ENCODE results near the gene DAD1.
"Not testable (repeated sequence)": the region's sequence is repeated elsewhere in the genome, so short reads cannot be mapped to it uniquely, and the experiment has no call there.

The DAD1 gene

DNA sequence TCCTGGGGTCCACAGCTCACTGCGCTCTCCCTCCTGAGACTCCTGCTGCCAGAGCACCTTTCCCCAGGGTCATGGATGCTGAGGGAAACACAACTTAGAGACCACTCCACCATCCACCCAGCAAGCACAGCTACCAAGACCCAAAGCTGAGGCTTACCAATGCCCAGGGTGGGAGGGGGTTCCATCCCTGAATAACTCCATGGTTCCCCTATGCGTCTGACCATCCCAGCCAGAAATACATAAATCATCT is 36.3 kb downstream of the DAD1 start:
- DNase-seq, result no peak

DNA sequence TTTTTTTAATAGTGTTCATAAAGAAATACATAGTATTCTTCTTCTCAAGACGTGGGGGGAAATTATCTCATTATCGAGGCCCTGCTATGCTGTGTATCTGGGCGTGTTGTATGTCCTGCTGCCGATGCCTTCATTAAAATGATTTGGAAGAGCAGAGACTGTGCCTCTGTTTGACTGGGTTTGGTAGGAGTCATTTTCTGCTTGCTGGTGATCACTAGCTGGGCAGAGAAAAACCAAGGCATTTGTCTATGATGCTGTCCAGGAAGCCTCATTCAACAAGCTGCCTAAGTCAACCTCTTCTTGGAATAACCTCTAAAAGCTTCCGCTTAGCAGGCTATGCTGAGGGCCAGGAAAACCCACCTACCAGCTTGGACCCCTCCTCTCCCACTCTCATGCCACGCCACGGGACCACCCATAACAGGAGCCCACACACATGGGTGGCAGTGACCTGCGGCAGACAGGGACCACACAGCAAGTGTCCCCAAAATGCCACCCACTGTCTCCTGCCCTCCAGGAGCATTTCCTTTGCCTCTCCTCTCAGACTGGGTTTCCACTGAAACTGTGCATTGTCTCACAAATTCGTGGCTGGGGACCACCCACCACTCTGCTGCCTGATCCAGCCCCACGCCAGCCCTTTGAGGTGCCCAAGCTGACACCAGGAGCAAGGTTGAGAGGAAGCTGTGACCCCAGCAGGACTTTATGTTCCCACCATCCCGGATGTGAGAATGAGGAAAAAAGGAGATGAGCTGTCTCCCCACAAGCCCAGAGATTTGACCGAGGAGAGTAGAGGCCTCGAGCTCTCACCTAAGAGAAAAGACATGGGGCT is 36.8 kb downstream of the DAD1 start:
- DNase-seq, result no peak

DNA sequence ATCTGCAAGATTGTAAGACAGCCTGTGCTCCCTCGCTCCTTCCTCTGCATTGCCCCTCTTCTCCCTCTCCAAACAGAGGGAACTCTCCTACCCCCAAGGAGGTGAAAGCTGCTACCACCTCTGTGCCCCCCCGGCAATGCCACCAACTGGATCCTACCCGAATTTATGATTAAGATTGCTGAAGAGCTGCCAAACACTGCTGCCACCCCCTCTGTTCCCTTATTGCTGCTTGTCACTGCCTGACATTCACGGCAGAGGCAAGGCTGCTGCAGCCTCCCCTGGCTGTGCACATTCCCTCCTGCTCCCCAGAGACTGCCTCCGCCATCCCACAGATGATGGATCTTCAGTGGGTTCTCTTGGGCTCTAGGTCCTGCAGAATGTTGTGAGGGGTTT is 37.4 kb downstream of the DAD1 start:
- DNase-seq, result no peak

DNA sequence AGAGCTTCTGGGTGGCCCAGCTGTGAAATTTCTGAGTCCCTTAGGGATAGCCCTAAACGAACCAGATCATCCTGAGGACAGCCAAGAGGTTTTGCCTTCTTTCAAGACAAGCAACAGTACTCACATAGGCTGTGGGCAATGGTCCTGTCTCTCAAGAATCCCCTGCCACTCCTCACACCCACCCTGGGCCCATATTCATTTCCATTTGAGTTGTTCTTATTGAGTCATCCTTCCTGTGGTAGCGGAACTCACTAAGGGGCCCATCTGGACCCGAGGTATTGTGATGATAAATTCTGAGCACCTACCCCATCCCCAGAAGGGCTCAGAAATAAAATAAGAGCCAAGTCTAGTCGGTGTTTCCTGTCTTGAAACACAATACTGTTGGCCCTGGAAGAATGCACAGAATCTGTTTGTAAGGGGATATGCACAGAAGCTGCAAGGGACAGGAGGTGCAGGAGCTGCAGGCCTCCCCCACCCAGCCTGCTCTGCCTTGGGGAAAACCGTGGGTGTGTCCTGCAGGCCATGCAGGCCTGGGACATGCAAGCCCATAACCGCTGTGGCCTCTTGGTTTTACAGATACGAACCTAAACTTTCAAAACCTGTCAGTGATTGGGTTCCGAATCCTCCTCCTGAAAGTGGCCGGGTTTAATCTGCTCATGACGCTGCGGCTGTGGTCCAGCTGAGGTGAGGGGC is 38.9 kb downstream of the DAD1 start:
- no peak for DNase-seq

DNA sequence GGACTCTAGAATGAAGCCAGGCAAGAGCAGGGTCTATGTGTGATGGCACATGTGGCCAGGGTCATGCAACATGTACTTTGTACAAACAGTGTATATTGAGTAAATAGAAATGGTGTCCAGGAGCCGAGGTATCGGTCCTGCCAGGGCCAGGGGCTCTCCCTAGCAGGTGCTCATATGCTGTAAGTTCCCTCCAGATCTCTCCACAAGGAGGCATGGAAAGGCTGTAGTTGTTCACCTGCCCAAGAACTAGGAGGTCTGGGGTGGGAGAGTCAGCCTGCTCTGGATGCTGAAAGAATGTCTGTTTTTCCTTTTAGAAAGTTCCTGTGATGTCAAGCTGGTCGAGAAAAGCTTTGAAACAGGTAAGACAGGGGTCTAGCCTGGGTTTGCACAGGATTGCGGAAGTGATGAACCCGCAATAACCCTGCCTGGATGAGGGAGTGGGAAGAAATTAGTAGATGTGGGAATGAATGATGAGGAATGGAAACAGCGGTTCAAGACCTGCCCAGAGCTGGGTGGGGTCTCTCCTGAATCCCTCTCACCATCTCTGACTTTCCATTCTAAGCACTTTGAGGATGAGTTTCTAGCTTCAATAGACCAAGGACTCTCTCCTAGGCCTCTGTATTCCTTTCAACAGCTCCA is 39.6 kb downstream of the DAD1 start:
- DNase-seq, result no peak

DNA sequence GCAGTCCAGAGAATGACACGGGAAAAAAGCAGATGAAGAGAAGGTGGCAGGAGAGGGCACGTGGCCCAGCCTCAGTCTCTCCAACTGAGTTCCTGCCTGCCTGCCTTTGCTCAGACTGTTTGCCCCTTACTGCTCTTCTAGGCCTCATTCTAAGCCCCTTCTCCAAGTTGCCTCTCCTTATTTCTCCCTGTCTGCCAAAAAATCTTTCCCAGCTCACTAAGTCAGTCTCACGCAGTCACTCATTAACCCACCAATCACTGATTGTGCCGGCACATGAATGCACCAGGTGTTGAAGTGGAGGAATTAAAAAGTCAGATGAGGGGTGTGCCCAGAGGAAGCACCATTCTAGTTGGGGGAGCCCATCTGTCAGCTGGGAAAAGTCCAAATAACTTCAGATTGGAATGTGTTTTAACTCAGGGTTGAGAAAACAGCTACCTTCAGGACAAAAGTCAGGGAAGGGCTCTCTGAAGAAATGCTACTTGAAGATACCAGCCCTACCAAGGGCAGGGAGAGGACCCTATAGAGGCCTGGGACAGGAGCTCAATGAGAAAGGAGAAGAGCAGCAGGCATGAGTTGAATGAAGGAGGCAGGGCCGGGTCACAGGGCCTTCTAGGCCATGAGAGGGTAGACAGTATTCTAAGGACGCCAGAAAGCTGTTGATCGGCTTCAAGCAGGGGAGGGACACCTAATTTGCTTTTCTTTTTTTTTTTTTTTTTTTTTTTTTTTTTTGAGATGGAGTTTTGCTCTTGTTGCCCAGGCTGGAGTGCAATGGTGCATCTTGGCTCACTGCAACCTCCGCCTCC is 40.9 kb downstream of the DAD1 start:
- no peak for DNase-seq

DNA sequence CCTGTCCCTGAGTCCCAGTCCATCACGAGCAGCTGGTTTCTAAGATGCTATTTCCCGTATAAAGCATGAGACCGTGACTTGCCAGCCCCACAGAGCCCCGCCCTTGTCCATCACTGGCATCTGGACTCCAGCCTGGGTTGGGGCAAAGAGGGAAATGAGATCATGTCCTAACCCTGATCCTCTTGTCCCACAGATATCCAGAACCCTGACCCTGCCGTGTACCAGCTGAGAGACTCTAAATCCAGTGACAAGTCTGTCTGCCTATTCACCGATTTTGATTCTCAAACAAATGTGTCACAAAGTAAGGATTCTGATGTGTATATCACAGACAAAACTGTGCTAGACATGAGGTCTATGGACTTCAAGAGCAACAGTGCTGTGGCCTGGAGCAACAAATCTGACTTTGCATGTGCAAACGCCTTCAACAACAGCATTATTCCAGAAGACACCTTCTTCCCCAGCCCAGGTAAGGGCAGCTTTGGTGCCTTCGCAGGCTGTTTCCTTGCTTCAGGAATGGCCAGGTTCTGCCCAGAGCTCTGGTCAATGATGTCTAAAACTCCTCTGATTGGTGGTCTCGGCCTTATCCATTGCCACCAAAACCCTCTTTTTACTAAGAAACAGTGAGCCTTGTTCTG is 41.6 kb downstream of the DAD1 start:
- DNase-seq, result no peak

DNA sequence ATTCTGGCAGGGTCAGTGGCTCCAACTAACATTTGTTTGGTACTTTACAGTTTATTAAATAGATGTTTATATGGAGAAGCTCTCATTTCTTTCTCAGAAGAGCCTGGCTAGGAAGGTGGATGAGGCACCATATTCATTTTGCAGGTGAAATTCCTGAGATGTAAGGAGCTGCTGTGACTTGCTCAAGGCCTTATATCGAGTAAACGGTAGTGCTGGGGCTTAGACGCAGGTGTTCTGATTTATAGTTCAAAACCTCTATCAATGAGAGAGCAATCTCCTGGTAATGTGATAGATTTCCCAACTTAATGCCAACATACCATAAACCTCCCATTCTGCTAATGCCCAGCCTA is 42.3 kb downstream of the DAD1 start:
- no peak for DNase-seq

DNA sequence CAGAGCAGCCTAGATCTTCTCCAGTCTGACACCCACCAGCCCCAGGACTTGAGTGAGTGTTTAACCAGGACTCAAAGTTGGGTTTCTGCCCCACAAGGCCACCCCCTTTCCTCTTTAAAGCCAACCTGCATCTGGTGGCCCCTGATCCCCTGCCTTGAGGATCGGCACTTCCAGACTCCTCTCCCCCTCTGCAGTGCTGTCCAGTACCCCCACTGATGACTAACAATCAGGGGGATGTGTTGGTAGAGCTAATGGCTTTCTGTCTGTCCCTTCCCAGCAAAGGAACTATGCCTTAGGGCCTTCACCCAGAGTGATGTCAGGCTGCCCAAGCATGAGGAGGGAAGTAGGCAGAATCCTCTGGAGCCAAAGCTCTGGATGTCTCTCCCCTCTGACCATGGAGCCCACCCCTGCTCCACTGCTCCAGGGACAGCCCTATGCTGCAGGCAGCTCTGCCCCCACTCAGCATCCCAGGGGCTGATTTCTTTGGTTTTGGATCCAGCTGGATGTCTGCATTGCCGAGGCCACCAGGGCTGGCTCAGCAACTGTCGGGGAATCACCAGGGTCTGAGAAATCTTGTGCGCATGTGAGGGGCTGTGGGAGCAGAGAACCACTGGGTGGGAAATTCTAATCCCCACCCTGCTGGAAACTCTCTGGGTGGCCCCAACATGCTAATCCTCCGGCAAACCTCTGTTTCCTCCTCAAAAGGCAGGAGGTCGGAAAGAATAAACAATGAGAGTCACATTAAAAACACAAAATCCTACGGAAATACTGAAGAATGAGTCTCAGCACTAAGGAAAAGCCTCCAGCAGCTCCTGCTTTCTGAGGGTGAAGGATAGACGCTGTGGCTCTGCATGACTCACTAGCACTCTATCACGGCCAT is 42.9 kb downstream of the DAD1 start:
- peak; percentile 52 for DNase-seq

DNA sequence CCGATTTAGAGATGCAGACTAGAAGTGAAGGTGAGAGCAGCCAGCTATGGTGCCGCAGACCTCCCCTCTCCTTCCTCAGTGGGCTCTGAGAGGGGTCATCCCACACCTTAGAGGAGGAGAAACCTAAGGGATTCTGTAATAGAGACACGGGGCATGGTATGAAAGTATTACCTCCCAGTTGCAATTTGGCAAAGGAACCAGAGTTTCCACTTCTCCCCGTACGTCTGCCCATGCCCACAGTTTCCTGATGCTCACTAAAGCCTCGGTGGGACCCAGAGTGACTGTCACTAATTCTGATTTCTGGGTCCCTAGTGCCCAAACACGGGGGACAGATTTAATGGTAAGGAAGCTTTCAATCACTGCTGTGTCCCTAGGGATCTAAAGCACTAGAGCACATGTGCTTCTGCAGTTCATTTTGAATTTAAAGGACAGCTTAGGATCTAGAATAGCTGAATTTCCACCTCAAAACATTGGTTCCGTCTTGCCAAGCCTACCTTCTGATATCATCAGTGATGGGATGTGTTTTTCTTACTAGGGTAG is 44.1 kb downstream of the DAD1 start:
- no peak for DNase-seq

DNA sequence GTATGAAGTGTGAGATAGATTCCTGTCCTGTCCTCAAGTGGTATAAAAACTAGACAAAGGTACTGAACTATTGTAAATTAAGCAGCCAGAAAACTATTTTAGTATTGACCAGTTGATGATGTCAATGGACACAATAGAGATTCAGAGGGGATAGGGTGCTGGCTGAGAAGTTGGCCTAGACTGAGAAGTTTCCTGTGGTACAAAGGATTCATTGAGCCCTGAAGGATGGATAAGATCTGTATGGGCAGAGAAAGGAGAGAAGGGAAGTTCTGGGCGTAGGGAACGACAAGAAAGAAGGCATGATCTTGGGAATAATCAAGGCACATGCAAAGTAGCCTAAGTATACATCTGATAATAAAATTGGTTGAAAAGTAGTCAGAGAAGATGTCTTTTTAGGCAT is 44.6 kb downstream of the DAD1 start:
- DNase-seq, result no peak

DNA sequence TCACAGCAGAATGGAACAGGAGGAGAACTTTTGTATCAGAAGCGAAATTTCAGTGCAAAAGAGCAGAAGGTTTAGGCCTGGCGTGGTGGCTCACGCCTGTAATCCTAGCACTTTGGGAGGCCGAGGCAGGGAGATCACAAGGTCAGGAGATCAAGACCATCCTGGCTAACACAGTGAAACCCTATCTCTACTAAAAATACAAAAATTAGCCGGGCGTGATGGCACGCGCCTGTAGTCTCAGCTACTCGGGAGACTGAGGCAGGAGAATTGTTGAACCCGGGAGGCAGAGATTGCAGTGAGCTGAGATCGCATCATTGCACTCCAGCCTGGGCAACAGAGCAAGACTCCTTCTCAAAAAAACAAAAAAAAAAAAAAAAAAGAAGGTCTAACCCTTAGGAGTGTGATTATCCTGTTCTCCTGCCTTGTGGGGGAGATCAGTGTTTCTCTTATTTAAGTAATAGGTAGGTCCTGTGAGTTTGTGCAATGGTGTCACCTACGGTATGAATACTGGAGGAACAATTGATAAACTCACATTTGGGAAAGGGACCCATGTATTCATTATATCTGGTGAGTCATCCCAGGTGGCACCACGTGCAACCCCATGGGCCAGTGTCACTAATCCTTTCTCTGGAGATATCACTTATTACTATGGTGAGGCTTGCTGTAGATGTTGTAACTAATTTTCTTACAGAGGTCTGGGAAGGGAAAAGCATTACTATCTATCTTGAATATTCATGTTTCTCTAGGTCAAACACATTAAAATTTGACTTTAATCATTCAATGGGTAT is 45.3 kb downstream of the DAD1 start:
- not testable (repeated sequence) for DNase-seq

DNA sequence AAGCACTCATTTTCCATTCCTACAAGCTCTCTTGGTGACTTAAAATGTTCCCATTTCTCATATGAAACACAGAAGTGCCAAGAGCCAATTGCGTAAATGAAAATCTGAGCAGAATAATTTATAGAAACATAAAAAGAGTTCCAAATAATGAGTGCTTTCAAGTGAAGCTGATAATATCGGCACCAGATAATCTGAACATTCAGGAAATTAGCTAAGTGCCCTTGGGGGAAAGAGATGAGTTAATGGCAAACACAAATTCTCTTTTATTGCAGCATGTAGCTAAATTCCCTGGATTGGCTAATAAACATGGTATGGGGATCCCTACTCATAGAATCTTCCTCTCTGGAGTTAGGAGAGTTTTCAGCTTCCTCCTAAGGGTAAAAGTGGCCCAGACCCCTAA is 46.7 kb downstream of the DAD1 start:
- no peak for DNase-seq

DNA sequence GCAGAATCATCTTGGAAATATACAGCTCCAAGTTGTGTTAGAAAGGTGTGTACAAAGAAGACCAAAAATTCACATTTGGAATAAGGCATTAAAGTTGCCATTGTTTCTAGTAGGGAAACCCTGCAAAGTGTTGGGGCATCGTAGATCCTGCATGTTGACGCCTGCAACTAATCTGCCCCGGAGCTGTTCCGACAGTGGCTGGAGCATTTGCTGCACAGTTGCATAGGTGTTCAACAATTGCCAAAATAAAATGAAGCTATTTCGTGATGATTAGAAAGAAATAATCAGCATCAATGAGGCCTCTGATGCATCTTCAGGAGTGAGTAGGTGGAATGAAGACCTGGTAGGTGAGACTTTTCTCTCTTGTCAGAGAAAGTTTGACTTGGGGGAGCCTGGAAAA is 47.3 kb downstream of the DAD1 start:
- no peak for DNase-seq

DNA sequence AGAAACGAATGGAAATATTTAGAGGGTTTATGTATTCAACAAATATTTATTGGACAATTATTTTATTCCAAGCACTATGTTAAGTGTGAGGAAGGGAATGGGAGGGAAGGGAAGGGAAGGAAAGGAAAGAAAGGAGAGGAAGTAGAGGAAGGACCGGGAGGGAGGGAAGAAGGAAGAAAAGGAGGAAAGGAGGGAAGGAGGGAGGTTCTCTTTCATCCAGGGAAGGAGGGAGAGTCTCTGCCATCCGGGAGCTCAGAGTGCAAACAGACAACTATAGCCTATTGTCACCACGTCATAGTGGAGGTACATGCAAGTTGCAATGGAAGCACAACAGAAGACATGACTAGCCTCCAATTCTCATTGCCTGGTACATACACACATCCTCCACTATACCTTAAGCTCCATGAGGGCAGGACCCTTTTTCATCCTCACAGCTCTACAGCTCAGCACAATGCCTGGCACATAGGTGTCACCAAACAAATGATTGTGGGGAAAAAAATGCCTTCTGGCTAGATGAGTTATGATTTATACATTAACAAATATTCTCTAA is 48.1 kb downstream of the DAD1 start:
- no peak for DNase-seq

DNA sequence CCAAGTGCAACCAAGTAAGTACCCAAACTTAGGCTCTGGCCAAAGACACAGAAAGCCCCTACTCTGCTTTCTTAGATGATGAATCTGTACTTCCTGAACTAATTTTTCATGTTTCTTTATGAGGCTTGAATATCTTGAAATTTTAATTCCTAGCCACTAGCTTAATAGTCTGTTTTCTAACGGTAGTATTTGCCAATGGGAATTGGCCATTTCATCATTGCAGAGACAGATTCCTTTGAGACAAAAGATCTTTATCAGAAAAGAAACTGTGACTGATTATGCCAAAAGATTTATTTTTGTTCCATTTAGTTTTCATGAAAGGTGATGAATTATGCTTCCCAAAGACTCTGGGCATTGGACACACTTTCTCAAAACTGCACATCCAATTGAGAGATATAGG is 48.7 kb downstream of the DAD1 start:
- no peak for DNase-seq

DNA sequence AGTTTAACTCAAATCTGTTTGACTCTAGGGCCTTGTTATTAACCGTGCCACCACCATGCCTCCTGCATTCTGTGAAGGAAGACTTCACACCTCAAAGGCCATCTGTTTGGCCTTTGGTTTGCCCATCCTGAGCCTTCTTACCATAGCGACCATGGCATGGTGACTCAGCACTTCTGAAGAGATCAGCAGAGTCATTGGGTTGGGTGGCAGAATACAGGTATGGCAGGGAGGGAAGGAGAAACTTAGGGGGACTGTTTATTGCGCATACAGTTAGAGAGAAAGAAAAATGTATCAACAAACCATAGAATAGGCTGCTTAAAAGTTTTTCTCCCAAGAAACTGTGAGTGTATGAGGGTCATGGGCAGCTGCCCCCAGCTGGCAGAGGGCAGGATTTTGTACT is 49.2 kb downstream of the DAD1 start:
- DNase-seq, result no peak

DNA sequence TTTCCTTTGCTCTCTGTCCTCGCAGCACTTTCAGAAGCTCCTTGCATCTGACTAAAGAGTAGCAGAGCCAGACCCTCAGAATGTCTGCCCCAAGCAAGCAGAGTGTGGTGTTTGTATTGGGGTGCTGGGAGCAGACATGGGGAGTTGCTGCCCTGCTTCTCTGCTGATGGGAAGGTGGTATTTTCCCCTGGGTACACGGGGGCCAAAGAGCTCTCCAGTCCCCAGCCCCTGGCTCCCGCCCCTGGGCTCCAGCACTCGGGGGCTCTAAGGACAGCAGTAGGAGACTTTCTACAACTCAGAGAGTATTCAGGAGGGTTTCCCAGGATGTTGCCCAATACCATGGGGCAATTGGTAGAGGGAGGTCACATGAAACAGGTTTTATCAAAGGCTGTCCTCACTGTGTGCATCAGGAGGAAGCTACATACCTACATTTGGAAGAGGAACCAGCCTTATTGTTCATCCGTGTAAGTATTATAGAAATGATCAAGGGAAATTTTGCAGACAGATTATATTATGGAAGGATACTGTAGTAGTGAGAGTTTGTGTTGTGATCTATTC is 50.3 kb downstream of the DAD1 start:
- no peak for DNase-seq

DNA sequence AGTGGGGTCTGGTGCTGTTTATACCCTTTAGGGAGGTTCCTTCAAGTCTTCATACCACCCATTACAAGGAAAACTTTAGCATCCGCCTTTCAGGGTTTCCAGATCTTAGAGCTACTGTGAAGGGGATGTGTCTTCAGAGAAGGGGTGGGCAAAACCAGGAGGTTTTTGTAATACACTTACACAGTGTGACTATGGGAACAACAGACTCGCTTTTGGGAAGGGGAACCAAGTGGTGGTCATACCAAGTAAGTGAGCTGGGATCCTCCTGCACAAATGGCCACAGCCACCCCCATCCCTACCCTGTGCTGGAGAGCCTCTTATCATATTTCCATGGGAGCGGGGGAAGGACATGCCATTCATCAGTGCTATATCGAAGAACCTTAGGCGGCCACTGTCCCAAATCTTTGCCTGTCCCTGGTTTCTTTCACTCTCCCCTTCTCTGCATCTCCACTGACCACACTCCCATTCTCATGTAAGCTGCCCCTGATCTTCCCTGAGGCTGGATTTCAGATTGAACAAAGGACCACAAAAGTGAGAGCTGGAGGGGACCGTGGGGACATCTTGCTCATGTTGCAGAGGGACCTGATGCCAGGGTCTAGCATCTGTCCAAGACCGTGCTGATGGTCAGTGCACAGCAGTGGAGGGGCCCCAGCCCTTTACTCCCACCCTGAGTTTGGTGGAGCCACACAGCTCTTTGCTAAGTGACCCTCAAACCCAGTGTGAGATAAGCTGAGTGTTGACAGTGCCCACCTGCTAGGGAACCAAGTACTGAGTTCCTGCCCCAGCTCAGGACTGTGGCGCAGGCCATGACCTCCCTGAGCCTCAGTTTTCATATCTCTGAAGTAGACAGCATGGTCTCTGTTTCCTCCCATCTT is 51.4 kb downstream of the DAD1 start:
- DNase-seq, result no peak

Measured in right kidney (tissue), 1 donor.